GM18907 (cell line): ENCODE results near the gene TMEM240.
"Not testable (repeated sequence)": the region's sequence is repeated elsewhere in the genome, so short reads cannot be mapped to it uniquely, and the experiment has no call there.

Experiments
- ATAC-seq: cut with Tn5 transposase; IDR thresholded peaks from one replicate; pipeline ENCODE4 v1.9.1; 2021; ENCODE audit warnings: mild to moderate bottlenecking, moderate library complexity; ENCODE audit not compliant: unreplicated experiment

TMEM240 gene

GRCh38 chr1:1541956-1542765, 1.7 kb upstream of the TMEM240 start:
- no peak for ATAC-seq

DNA sequence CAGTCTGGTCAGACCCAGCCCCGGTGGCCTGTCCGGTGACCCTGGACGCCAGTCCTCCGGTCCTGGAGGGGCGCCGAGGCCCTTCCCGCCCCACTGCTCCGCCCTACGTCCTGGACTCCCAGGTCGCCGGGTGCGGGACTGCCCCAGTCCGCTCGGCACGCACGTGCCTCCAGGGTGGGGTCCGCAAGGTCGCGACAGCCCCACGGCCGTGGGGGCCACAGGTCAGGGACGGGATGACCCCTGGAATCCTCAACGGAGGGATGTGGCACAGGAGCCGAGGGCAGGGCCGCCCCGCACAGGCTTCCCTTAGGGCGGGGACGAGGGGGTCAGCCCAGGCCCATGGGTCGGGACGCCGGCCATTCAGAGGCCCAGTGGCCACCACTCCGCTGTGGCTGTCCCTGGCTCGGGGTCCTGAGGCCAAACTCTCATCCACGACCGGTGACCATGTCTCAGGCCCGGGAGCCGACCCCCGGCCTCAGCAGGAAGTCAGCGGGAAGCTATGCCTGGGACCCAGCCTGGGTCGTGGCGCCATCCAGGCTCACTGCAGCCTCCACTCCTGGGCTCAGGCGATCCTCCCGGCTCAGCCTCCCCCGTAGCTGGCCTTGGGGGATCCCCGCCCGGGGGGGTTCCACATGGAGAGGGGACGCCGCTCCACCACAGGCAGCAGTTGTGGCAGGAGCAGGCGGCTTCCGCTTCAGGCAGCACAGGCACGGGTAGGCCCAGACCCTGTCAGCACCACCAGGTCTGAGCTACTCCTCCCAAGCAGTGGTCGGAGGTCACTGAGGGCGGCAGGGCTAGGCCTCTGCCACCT, 599 bp upstream of the TMEM240 start:
- ATAC-seq: no peak

DNA sequence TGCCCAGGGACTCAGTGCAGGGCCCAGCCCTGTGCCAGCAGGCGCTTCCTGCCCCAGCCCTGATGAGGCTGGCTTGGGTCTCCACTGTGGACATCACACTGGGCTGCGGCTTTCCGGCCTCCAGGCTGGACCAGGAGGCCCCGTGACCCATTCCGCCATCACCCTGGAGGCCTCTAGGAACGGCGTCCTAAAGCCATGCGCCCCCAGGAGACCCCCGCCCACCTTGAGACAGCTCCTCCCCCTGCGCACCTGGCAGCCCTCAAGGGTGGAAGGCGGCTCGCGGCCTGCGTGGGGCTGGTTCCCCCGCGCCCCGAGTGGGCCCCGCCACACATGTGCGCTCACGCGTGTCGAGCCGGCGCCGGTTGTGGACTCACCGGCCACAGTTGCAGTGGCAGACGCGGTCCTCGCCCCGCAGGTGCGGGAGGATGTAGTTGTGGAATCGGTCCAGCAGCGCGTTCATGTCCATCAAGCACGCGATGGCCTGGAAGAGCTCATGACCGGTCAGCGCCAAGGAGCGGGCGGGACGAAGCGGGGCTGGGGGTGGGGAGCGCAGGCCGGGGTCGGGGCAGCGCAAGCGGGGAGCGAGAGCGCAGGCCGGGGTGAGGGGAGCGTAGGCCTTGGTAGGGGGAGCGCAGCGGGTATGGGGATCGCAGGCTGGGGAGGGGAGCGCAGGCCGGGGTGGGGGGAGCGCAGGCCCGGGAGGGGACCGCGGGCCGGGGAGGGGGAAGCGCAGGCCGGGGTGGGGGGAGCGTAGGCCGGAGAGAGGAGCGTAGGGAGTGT, 924 bp downstream of the TMEM240 start:
- ATAC-seq: no peak

DNA sequence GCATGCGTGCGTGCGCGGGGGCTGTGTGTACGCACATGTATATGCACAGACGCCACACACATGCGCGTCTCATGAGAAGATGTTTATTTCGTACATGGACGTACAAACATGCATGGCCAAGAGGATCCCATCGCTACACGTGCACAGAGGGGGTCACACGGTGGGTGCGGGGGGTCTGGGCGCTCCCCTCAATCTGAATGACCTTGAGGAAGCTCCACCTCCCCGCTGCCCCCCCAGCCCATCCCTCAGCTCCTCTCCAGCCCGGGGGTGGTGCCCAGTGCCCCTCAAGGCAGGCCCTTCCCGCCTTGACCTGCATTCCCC, 1.5 kb downstream of the TMEM240 start:
- no peak for ATAC-seq

DNA sequence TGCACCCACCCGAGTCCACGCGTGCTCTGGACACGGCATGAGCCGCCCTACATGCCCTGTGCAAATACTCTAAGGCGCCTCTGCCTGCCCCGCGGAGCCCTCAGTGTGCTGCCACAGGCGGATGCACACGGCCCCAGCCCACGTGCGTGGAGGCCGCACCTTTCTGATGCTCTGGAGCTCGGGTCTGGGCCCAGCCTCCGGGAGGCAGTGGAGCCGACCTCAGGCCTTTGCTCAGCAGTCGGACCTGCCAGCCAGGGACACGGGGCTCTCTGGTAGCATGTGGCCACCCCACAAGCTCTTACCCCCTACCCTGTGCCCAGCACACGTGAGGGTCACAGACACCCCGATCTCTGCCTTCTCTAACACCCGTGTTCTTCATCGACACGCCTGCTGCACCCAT, 2.1 kb downstream of the TMEM240 start:
- ATAC-seq: no peak

GRCh38 chr1:1537626-1538250, 2.7 kb downstream of the TMEM240 start:
- no peak for ATAC-seq

- no peak for ATAC-seq
Measured at GRCh38 chr1:1536938-1537546, 3.4 kb downstream of the TMEM240 start.

GRCh38 chr1:1536019-1536937, 4.1 kb downstream of the TMEM240 start:
- no peak for ATAC-seq

DNA sequence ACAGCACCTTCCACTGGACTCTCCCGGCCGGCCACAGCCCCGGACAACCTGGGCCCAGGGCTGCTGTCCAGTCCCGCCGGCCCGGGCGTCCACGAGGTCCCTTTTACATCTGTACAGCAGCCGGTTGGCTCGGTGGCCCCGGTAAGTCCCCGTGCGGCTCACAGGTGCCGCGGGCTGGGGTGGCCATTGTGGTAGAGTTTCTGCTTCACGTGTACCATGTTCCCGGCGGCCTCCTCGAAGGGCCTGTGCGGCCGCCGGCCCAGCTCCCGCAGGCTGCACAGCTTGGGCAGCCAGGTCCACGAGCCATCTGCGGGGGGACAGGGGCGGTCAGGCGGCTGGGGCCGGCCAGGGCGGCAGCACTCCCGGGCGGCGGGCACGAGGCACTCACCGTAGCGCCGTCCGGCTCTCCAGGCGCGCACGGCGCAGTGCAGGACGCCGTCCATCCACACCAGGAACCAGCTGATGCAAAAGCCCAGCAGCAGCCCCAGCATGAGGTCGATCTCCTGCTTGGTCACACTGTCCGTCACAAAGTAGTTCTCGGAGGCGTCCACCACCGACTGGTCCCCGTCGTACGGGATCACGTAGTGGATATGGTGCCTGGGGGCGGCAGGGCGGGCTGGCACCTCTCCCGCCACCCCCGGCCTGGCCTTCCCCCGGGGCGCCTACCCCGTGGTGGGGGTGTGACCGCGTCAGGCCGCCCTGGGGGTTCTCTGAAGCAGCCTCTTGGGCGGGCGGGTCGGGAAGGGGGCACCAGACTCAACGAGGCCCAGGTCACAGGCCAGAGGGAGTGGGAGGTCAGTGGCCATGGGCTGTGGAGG, 5.0 kb downstream of the TMEM240 start:
- no peak for ATAC-seq

- ATAC-seq: no peak
Measured at GRCh38 chr1:1534401-1535154, 5.8 kb downstream of the TMEM240 start.

- ATAC-seq: not testable (repeated sequence)
Measured at GRCh38 chr1:1533894-1534291, 6.5 kb downstream of the TMEM240 start.

DNA sequence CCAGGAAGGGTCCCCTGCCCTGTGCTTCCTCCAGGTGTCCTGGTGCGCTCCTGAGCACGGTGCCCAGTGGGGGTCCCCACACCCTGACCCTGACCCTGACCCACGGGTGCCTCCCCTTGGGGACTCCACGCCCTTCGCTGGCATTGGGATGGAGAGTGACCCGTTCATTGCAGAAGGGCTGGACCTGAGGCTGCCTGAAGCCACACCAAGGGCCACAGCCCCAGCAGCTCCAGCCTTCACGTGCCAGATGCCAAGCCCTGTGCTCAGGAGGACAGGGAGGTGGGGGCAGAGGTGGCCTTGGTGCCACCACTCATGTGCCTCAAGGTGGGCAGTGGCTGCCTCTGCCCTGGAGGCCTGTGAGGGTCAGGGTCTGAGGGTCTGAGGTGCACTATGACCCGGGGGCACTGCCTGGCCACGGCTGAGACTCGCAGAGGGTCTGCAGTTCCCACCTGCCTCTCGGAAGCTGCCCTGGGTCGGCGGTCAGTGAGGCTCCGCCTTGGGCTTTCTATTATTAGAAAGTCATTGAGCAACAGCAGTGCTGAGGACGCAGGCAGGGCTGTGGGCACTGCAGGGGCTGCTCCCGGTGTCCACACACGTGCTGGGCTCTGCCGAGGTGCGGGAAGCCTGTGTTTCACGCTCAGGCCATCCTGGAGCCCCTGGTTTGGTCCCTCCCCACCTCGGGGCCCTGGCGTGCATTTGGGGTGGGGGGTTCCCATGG, 7.1 kb downstream of the TMEM240 start:
- ATAC-seq: not testable (repeated sequence)

DNA sequence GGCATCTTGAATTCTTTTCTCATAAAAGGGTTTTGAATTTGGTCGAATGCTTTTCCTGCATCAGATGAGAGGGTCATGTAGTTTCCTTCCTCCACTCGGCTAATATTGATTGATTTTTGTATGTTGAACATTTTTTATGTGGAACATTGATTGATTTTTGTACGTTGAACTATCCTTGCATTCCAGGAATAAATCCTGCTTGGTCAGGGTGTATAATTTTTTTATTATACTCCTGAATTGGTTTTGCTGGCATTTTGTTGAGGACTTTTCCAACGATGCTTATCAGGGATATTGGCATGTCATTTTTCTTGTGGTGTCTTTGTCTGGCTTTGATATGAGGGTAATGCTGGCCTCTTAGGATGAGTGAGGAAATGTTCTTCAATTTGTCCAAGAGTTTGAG, 8.5 kb downstream of the TMEM240 start:
- ATAC-seq: no peak

DNA sequence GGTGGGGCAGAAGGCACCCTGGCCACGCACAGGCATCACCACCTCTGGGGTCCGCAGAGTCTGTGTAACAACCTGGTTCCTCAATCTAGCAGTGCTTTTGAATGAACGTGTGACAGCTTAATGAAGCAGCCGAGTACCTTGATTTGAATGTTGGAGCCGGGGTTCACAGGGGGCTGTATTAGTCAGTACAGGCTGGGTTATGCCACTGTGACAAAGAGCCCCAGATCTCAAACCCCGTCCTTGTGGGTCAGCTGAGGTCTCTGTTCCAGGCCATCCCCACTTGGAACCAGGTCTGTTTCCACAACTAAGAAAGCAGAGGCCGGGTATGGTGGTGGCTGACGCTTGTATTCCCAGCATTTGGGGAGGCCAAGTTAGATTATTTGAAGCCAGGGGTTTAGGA, 10.5 kb downstream of the TMEM240 start:
- no peak for ATAC-seq

GRCh38 chr1:1529321-1529720, 11.1 kb downstream of the TMEM240 start:
- no peak for ATAC-seq

DNA sequence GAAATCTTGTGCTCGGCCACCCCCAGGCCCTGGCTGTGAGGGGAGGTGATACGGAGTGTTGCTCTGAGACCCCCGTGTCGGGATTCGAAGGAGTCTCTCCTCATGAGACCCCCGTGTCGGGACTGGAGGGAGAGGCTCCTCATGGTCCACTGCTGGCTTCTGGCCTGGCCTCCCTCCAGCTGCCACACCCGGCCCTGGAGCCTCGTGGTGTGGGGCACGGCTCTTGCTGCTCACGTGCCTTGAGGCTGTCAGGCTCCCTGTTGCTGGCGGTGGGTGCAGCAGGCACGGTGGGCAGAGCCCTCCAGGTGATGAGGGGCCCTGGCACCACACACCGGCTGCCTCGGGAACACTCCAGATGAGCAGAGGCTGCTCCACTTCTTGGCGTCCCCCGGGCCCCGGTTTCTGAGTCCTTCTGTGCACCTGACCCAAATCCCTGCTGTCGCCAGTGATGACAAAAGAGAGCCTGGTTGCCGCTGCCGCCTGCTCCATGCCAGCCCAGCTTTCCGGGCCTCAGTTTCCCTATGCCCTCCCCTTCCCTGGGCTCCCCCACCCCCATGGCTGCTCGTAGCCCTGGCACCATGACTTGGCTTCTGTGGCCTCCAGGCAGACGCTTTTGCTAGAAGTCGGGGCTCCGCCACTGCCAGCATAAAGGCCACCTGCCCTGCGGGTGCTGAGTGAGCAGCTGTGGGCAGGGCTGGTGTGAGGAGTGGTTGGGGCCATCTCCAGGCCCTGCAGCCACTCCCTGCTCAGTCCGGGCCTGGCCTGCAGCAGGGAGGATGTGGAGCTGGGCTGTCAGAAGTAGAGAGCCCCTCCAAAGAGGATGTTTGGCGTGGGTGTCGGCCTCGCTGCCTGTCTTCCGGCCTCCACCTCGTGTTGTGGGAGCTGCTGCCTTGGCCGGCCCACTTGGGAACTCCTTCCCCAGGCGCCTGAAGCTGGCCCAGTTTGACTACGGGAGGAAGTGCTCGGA, 11.8 kb downstream of the TMEM240 start:
- no peak for ATAC-seq
